NOMO-1 treated with dmso at 0.1 percent for 144 hours (cell line): Measurements from ENCODE around the gene CD44.

Experiments
- DNase-seq: peaks from one replicate; lab custom pipeline; 2025; ENCODE audit not compliant: unreplicated experiment; lab: John Stamatoyannopoulos, UW

Gene CD44

GRCh38 chr11:35157814-35158700, 19.1 kb downstream of the CD44 start:
- no peak for DNase-seq

- no peak for DNase-seq
These were observed 19.9 kb downstream of the CD44 start for GRCh38 chr11:35158701-35159510.

GRCh38 chr11:35160246-35160824, 21.4 kb downstream of the CD44 start:
- no peak for DNase-seq

GRCh38 chr11:35160902-35161597, 22.1 kb downstream of the CD44 start:
- no peak for DNase-seq

GRCh38 chr11:35162745-35163144, 23.8 kb downstream of the CD44 start:
- peak; percentile 39 for DNase-seq

- DNase-seq: no peak
These were observed 24.2 kb downstream of the CD44 start for GRCh38 chr11:35163209-35163608.

- DNase-seq: no peak
These were observed 24.9 kb downstream of the CD44 start for GRCh38 chr11:35163702-35164496.

- no peak for DNase-seq
These were observed 26.1 kb downstream of the CD44 start for GRCh38 chr11:35165030-35165422.

- DNase-seq: peak; percentile 73
These were observed 26.7 kb downstream of the CD44 start for GRCh38 chr11:35165423-35166368.

GRCh38 chr11:35166369-35167360, 27.7 kb downstream of the CD44 start:
- no peak for DNase-seq

GRCh38 chr11:35167426-35167954, 28.5 kb downstream of the CD44 start:
- no peak for DNase-seq

GRCh38 chr11:35168671-35169070, 29.7 kb downstream of the CD44 start:
- DNase-seq: no peak

GRCh38 chr11:35169112-35169511, 30.1 kb downstream of the CD44 start:
- DNase-seq: no peak

- no peak for DNase-seq
These were observed 30.8 kb downstream of the CD44 start for GRCh38 chr11:35169754-35170153.

GRCh38 chr11:35170503-35170902, 31.5 kb downstream of the CD44 start:
- no peak for DNase-seq

- no peak for DNase-seq
These were observed 32.3 kb downstream of the CD44 start for GRCh38 chr11:35171226-35171625.

GRCh38 chr11:35173011-35173511, 34.1 kb downstream of the CD44 start:
- peak; percentile 70 for DNase-seq
